ENCODE measurements around the gene RYR2.

DNA sequence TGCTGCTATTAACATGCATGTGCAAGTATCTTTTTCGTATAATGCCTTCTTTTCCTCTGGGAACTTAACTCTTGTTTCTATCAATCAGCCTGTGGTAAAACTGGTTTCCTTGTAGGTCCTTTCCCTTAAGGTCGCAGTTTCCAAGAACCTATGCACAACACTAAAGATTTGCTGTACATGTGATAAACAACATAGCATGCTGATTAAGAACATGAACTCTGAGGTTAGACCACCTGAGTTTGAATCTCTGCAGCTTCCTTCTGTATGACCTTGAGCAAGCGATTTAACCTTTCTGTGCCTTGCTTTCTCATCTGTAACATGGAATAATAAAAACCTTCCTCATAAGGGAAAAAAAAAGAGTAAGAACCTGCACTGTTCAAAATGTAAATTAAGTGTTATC, 186.4 kb downstream of the RYR2 start:
- TF ChIP-seq, protein P1, sequence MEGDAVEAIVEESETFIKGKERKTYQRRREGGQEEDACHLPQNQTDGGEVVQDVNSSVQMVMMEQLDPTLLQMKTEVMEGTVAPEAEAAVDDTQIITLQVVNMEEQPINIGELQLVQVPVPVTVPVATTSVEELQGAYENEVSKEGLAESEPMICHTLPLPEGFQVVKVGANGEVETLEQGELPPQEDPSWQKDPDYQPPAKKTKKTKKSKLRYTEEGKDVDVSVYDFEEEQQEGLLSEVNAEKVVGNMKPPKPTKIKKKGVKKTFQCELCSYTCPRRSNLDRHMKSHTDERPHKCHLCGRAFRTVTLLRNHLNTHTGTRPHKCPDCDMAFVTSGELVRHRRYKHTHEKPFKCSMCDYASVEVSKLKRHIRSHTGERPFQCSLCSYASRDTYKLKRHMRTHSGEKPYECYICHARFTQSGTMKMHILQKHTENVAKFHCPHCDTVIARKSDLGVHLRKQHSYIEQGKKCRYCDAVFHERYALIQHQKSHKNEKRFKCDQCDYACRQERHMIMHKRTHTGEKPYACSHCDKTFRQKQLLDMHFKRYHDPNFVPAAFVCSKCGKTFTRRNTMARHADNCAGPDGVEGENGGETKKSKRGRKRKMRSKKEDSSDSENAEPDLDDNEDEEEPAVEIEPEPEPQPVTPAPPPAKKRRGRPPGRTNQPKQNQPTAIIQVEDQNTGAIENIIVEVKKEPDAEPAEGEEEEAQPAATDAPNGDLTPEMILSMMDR (conservative IDR thresholded peaks at IDR 0.05; ENCODE audit: low read length), result no peak
- no peak for TF ChIP-seq EZH2phosphoT487 (IDR thresholded peaks at IDR 0.05; ENCODE audit: borderline replicate concordance, low read depth, low read length)
